ENCODE results near the gene OR2M3. TPM values are rescaled to one million over a fixed set of nuclear protein-coding genes. Genes with fewer than 3 reads are reported as not detected.

The OR2M3 gene, protein sequence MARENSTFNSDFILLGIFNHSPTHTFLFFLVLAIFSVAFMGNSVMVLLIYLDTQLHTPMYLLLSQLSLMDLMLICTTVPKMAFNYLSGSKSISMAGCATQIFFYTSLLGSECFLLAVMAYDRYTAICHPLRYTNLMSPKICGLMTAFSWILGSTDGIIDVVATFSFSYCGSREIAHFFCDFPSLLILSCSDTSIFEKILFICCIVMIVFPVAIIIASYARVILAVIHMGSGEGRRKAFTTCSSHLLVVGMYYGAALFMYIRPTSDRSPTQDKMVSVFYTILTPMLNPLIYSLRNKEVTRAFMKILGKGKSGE
- under 1 TPM in 2 of 3 donors, not detected in 1; under 0.01 to 0.29 TPM for total RNA-seq

DNA sequence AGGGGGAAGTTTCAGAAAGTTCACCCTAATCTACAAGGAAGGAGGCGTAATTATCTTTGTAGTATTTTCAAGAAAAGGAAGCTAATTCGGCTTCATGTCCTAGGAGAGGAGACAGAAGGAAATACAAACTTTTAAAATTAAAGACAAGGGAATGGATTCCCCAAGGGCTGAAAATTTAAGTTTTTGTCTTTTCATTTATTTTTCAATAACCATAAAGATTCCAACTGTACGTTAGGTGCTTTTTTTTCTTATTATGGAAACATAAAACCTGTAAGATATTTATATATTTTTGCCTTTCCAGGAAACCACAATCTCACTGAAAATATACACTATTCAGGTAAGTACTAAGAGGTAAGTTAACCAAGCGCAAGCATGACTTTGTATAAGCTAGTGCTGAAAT is at the start of gene OR2M3:
Gene OR2M3 (plus strand): TSS at position 301 of the 400 bp plus-strand sequence. CDS start 5,803 bp downstream, outside the sequence.
- Histone ChIP-seq H3K4me1 (no peaks in the 10 kb centered on the region), H3K27me3 (no peaks in the 10 kb centered on the region), H3K4me3 (no peak within 1 kb of the TSS), H3K36me3 (no peaks in the 10 kb centered on the region), H3K9me3 (no peaks in the 10 kb centered on the region), H3K27ac (no peak within 1 kb of the TSS)
- TF ChIP-seq POLR2A (IDR thresholded peaks at IDR 0.05) (no peak), POLR2AphosphoS5 (IDR thresholded peaks at IDR 0.05) (no peak)
- TF ChIP-seq, protein P1, sequence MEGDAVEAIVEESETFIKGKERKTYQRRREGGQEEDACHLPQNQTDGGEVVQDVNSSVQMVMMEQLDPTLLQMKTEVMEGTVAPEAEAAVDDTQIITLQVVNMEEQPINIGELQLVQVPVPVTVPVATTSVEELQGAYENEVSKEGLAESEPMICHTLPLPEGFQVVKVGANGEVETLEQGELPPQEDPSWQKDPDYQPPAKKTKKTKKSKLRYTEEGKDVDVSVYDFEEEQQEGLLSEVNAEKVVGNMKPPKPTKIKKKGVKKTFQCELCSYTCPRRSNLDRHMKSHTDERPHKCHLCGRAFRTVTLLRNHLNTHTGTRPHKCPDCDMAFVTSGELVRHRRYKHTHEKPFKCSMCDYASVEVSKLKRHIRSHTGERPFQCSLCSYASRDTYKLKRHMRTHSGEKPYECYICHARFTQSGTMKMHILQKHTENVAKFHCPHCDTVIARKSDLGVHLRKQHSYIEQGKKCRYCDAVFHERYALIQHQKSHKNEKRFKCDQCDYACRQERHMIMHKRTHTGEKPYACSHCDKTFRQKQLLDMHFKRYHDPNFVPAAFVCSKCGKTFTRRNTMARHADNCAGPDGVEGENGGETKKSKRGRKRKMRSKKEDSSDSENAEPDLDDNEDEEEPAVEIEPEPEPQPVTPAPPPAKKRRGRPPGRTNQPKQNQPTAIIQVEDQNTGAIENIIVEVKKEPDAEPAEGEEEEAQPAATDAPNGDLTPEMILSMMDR (IDR thresholded peaks at IDR 0.05) = no peak
- no peak for DNase-seq (ENCODE audit: low spot score in 2 of 2)
- intact Hi-C loops (cut with DNase I; ENCODE audit: low total_unique reads) = no loop called here

DNA sequence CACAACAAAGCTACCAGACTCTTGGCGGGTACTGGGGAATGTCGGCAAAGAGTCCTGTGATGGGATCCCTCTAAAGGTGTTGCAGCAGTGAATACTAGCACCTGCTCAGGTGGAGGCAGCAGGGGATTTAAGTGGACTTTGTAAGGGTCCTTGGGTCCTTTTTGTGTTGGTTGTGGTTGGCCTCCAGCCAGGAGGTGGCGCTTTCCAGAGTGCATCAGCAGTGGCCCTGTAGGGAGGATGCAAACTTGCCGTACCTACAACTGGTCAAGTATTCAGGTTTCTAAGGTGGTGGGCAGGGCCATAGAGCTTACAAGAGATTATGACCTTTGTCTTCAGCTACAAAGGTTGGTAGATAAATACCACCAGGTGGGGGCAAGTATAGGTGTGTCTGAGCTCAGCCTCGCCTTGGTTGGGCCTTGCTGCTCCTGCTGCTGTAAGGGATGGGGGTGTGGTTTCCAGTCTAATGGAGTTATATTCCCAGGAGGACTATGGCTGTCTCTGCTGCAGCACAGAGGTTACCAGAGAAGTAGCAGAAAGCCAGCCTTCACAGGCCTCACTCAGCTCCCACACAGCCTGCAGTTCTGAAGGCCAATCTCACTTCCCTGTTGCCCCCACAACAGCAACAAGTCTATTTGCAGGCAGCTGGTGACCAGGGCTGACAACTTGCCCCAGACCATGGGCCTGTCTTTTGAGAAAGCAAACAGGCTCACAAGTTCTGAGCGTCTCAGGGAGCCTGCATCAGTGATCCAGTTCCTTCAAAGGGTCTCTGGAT is 44.8 kb upstream of the OR2M3 start:
- no peaks in the 10 kb centered on the region for H3K4me1 ChIP-seq
- no peak overlapping the region for H3K4me3 ChIP-seq
- H3K9me3 ChIP-seq = peaks cover 9 to 12% of the 10 kb centered on the region in 2 donors
- intact Hi-C loops (cut with DNase I; ENCODE audit: low total_unique reads) = no loop called here
- H3K27ac ChIP-seq = no peak overlapping the region
- H3K27me3 ChIP-seq = no peaks in the 10 kb centered on the region
- TF ChIP-seq, protein P1 (IDR thresholded peaks at IDR 0.05) = no peak
- TF ChIP-seq POLR2AphosphoS5 (IDR thresholded peaks at IDR 0.05) (no peak), POLR2A (IDR thresholded peaks at IDR 0.05) (no peak)
- no peak for DNase-seq (ENCODE audit: low spot score in 2 of 2)
- no peaks in the 10 kb centered on the region for H3K36me3 ChIP-seq

DNA sequence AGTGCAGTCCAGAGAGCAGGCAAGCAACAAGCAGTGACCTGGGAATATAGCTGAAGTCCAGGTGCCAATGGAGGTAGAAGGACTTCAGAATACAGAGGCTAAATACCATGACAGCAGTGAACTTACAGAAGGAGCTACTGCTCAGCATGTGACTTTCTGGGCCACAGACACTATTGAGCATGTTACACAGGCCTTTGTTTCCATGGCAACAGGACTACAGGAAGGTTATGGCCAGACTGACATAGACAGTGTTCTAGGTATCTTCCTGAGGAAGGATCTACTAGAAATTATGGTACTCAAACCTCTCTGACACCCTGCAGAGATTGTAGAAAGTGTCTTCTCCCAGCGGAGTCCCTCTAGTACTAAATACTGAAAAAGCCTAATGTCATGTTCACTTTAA is 41.1 kb upstream of the OR2M3 start:
- DNase-seq (ENCODE audit: low spot score in 2 of 2) = no peak
- H3K9me3 ChIP-seq = peaks cover 0 to 4% of the 10 kb centered on the region in 2 donors
- H3K36me3 ChIP-seq = no peaks in the 10 kb centered on the region
- no peak for TF ChIP-seq POLR2AphosphoS5 (IDR thresholded peaks at IDR 0.05)
- no peak for TF ChIP-seq POLR2A (IDR thresholded peaks at IDR 0.05)
- H3K4me3 ChIP-seq = no peak overlapping the region
- H3K27ac ChIP-seq = no peak overlapping the region
- H3K4me1 ChIP-seq = no peaks in the 10 kb centered on the region
- H3K27me3 ChIP-seq = no peaks in the 10 kb centered on the region
- intact Hi-C loops (cut with DNase I; ENCODE audit: low total_unique reads) = no loop called here

DNA sequence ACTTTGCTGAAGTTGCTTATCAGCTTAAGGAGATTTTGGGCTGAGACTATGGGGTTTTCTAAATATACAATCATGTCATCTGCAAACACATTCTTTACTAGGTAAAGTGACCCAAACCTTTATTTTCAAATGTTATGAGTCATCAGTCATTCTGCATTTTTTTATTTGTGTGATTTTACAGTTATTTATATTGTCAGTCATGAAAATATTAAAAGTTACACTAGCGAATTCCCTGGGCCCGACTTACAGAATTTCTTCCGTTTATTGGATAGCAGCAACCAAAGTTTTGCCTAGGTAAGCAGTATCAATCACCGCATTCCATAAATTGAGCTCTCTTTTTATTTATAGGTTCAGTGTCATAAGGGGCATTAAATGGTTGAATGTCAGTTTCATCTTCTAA is 38.3 kb upstream of the OR2M3 start:
- intact Hi-C loops (cut with DNase I; ENCODE audit: low total_unique reads) = no loop called here

DNA sequence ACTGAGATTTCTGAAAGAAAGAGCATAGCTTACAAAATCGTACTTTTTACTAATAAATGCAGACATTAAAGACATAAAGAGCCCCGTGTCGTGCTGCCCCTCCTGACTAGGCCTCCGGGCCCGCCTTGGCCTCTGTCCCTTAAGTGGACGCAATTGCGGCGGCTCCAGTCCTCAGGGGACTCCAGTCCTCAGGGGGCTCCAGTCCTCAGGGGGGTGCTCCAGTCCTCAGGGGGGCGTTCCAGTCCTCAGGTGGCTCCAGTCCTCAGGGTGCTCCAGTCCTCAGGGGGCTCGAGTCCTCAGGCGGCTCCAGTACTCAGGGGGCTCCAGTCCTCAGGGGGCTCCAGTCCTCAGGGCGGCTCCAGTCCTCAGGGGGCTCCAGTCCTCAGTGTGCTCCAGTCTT is 33.0 kb upstream of the OR2M3 start:
- no peak for DNase-seq (ENCODE audit: low spot score in 2 of 2)
- Histone ChIP-seq H3K27ac (no peak overlapping the region), H3K4me3 (no peak overlapping the region), H3K9me3 (peaks cover 0 to 5% of the 10 kb centered on the region in 2 donors), H3K4me1 (no peaks in the 10 kb centered on the region), H3K36me3 (no peaks in the 10 kb centered on the region), H3K27me3 (no peaks in the 10 kb centered on the region)
- TF ChIP-seq, protein P1 (IDR thresholded peaks at IDR 0.05) = no peak
- no peak for TF ChIP-seq POLR2AphosphoS5 (IDR thresholded peaks at IDR 0.05)
- TF ChIP-seq POLR2A (IDR thresholded peaks at IDR 0.05) = no peak
- intact Hi-C loops (cut with DNase I; ENCODE audit: low total_unique reads) = no loop called here

More for the DNA sequence above, 38.3 kb upstream of the OR2M3 start:
- H3K27ac ChIP-seq = no peak overlapping the region
- no peak overlapping the region for H3K4me3 ChIP-seq
- DNase-seq (ENCODE audit: low spot score in 2 of 2) = no peak
- no peaks in the 10 kb centered on the region for H3K4me1 ChIP-seq
- no peaks in the 10 kb centered on the region for H3K36me3 ChIP-seq
- TF ChIP-seq POLR2A (IDR thresholded peaks at IDR 0.05) = no peak
- TF ChIP-seq, protein P1 (IDR thresholded peaks at IDR 0.05) = no peak
- TF ChIP-seq POLR2AphosphoS5 (IDR thresholded peaks at IDR 0.05) = no peak
- H3K9me3 ChIP-seq = no peaks in the 10 kb centered on the region
- H3K27me3 ChIP-seq = no peaks in the 10 kb centered on the region
